HG02571 (cell line): ENCODE results near the gene RPP25.
A peak's percentile ranks its signal among the peaks of the same experiment; 100 is the strongest.
"Not testable (repeated sequence)": the region's sequence is repeated elsewhere in the genome, so short reads cannot be mapped to it uniquely, and the experiment has no call there.

Experiments used
- ATAC-seq: cut with Tn5 transposase; IDR thresholded peaks from one replicate; pipeline ENCODE4 v1.9.1; 2021; ENCODE audit warnings: mild to moderate bottlenecking, moderate library complexity; ENCODE audit not compliant: unreplicated experiment

The RPP25 gene

GRCh38 chr15:74963213-74963612, 6.6 kb upstream of the RPP25 start:
- no peak for ATAC-seq

- ATAC-seq = no peak
These were observed 6.1 kb upstream of the RPP25 start for GRCh38 chr15:74962671-74963070.

- ATAC-seq = no peak
These were observed 5.6 kb upstream of the RPP25 start for GRCh38 chr15:74962219-74962618.

- ATAC-seq = no peak
These were observed 5.0 kb upstream of the RPP25 start for GRCh38 chr15:74961616-74962015.

GRCh38 chr15:74960995-74961588, 4.5 kb upstream of the RPP25 start:
- no peak for ATAC-seq

GRCh38 chr15:74960286-74960685, 3.7 kb upstream of the RPP25 start:
- ATAC-seq = no peak

- no peak for ATAC-seq
These were observed 3.0 kb upstream of the RPP25 start for GRCh38 chr15:74959586-74959939.

- no peak for ATAC-seq
These were observed 2.5 kb upstream of the RPP25 start for GRCh38 chr15:74958908-74959585.

- no peak for ATAC-seq
These were observed 1.8 kb upstream of the RPP25 start for GRCh38 chr15:74958320-74958907.

GRCh38 chr15:74957476-74958035, 984 bp upstream of the RPP25 start:
- ATAC-seq = no peak

GRCh38 chr15:74955796-74956647, 550 bp downstream of the RPP25 start:
- peak; percentile 29 for ATAC-seq

GRCh38 chr15:74955017-74955416, 1.6 kb downstream of the RPP25 start:
- no peak for ATAC-seq

GRCh38 chr15:74954515-74954914, 2.1 kb downstream of the RPP25 start:
- no peak for ATAC-seq

GRCh38 chr15:74951006-74951405, 5.6 kb downstream of the RPP25 start:
- no peak for ATAC-seq

- ATAC-seq = no peak
These were observed 6.3 kb downstream of the RPP25 start for GRCh38 chr15:74950078-74950908.

GRCh38 chr15:74937590-74938371, 18.8 kb downstream of the RPP25 start, which contains the start of gene COX5A:
COX5A (minus strand) TSS chr15:74938073; CDS start chr15:74938014, 59 bp downstream.
- ATAC-seq = peak; percentile 79

- ATAC-seq = no peak
These were observed 19.3 kb downstream of the RPP25 start for GRCh38 chr15:74937272-74937589.

- ATAC-seq = not testable (repeated sequence)
These were observed 21.4 kb downstream of the RPP25 start for GRCh38 chr15:74935193-74935592.

GRCh38 chr15:74933573-74933972, 23.0 kb downstream of the RPP25 start:
- no peak for ATAC-seq

- ATAC-seq = no peak
These were observed 27.8 kb downstream of the RPP25 start for GRCh38 chr15:74928771-74929198.
